Thyroid gland (tissue), 4 donors: ENCODE data around the gene FGF3. TPM values are rescaled to one million over a fixed set of nuclear protein-coding genes. Genes with fewer than 3 reads are reported as not detected.

ENCODE experiments used
- DNase-seq, 2 donors: peaks; one replicate each; pipeline ENCODE4 v3.0.0-alpha.2; 2019
- H3K27ac ChIP-seq, 3 donors: fragments of 200-600 bp; sonication (generic); 1 replicate in 2 of 3; 2 replicates in 1 of 3; pipeline ENCODE4 v1.5.1; 2016 to 2019; ENCODE audit warnings: mild to moderate bottlenecking in 1 of 3, moderate library complexity in 1 of 3
- H3K27me3 ChIP-seq: fragments of 200-600 bp; sonication (generic); one replicate; pipeline ENCODE4 v1.5.1; 2019
- H3K36me3 ChIP-seq, 2 donors: fragments of 200-600 bp; sonication (generic); one replicate each; pipeline ENCODE4 v1.5.1; 2016 to 2019
- H3K4me1 ChIP-seq, 2 donors: fragments of 200-600 bp; sonication (generic); one replicate each; pipeline ENCODE4 v1.5.1; 2017 to 2019
- H3K4me3 ChIP-seq, 3 donors: fragments of 200-600 bp; sonication (generic); replicated peaks in 1 of 3; 1 replicate in 2 of 3; 2 replicates in 1 of 3; pipeline ENCODE4 v1.5.1; 2016; ENCODE audit warnings: mild to moderate bottlenecking in 1 of 3
- H3K9me3 ChIP-seq: fragments of 200-600 bp; sonication (generic); one replicate; pipeline ENCODE4 v1.5.1; 2017
- CTCF ChIP-seq, 6 experiments: fragments of 200-600 bp in 3 of 6; fragments of 450-650 bp in 3 of 6; sonication (generic) in 3 of 6; IDR thresholded peaks; one replicate each; pipeline ENCODE4 v1.5.1; 2016 to 2019; ENCODE audit warnings: antibody characterized with exemption in 6 of 6, mild to moderate bottlenecking in 2 of 6, inconsistent platforms in 1 of 6, moderate library complexity in 1 of 6
- POLR2A ChIP-seq, 2 donors: fragments of 450-650 bp; IDR thresholded peaks; one replicate each; pipeline ENCODE4 v1.6.1; 2017; ENCODE audit warnings: antibody characterized with exemption in 2 of 2, mild to moderate bottlenecking in 2 of 2, moderate library complexity in 1 of 2
- WGBS, 2 donors: methylation state at CpG; one replicate each; pipeline ENCODE4 v1.1.5; 2017; 5-methylcytosine and 5-hydroxymethylcytosine counted together
- intact Hi-C: fragments of 100-400 bp; cut with DNase I; formaldehyde crosslinking; loops from one replicate; pipeline ENCODE4 v1.15.1; 2023
- total RNA-seq, 4 donors: library from RNA; depleted of rRNA; stranded (reverse); fragments of >200 nt; gene quantifications; one replicate each; pipeline ENCODE4 v1.2.3, GENCODE V29; 2016

Gene FGF3
- total RNA-seq, 4 donors from 2014 or later: not detected

- TF ChIP-seq POLR2A (IDR thresholded peaks at IDR 0.05): no peak
- TF ChIP-seq CTCF (IDR thresholded peaks at IDR 0.05): no peak
- no peaks in the 10 kb centered on the region for H3K4me1 ChIP-seq
- H3K36me3 ChIP-seq: no peaks in the 10 kb centered on the region
- DNase-seq: no peak
- intact Hi-C loops: no loop called here
- WGBS, 2 donors: 90 to 93% methylated on average over 3 of the region's 3 CpGs
- H3K27me3 ChIP-seq: no peaks in the 10 kb centered on the region
- H3K9me3 ChIP-seq: no peaks in the 10 kb centered on the region
- H3K27ac ChIP-seq: no peak overlapping the region
- H3K4me3 ChIP-seq: no peak overlapping the region
Measured at GRCh38 chr11:69866648-69867047, 47.4 kb upstream of the FGF3 start.

- 76 to 77% methylated on average over 5 of the region's 5 CpGs for WGBS, 2 donors
- TF ChIP-seq POLR2A (IDR thresholded peaks at IDR 0.05) (no peak), CTCF (IDR thresholded peaks at IDR 0.05) (no peak)
- no peak for DNase-seq
- intact Hi-C loops: no loop called here
- H3K27ac ChIP-seq: no peak overlapping the region
- no peaks in the 10 kb centered on the region for H3K9me3 ChIP-seq
- H3K4me3 ChIP-seq: no peak overlapping the region
- no peaks in the 10 kb centered on the region for H3K36me3 ChIP-seq
- H3K4me1 ChIP-seq: no peaks in the 10 kb centered on the region
- H3K27me3 ChIP-seq: no peaks in the 10 kb centered on the region
Measured at GRCh38 chr11:69865707-69866106, 46.5 kb upstream of the FGF3 start.

- WGBS, 2 donors: 75 to 79% methylated on average over 19 to 20 of the region's 27 CpGs
- Histone ChIP-seq H3K27ac (no peak overlapping the region), H3K9me3 (no peaks in the 10 kb centered on the region), H3K27me3 (no peaks in the 10 kb centered on the region), H3K4me1 (no peaks in the 10 kb centered on the region), H3K4me3 (no peak overlapping the region), H3K36me3 (no peaks in the 10 kb centered on the region)
- TF ChIP-seq CTCF (IDR thresholded peaks at IDR 0.05) (no peak), POLR2A (IDR thresholded peaks at IDR 0.05) (no peak)
- no peak for DNase-seq
- intact Hi-C loops: no loop called here
Measured at GRCh38 chr11:69864686-69865661, 45.8 kb upstream of the FGF3 start.

GRCh38 chr11:69863544-69864200 is 44.5 kb upstream of the FGF3 start:
- intact Hi-C loops: no loop called here
- no peaks in the 10 kb centered on the region for H3K27me3 ChIP-seq
- H3K9me3 ChIP-seq: no peaks in the 10 kb centered on the region
- H3K4me3 ChIP-seq: no peak overlapping the region
- no peaks in the 10 kb centered on the region for H3K4me1 ChIP-seq
- no peak overlapping the region for H3K27ac ChIP-seq
- 85% methylated on average over 15 to 17 of the region's 17 CpGs for WGBS, 2 donors
- H3K36me3 ChIP-seq: no peaks in the 10 kb centered on the region
- no peak for TF ChIP-seq CTCF (IDR thresholded peaks at IDR 0.05)
- TF ChIP-seq POLR2A (IDR thresholded peaks at IDR 0.05): no peak
- DNase-seq: no peak
